D341Med (cell line): ENCODE measurements around the gene HOXA4.

Source experiments
- DNase-seq: peaks from one replicate; pipeline ENCODE4 v3.0.0; 2012; ENCODE audit warnings: low spot score

The HOXA4 gene

DNA sequence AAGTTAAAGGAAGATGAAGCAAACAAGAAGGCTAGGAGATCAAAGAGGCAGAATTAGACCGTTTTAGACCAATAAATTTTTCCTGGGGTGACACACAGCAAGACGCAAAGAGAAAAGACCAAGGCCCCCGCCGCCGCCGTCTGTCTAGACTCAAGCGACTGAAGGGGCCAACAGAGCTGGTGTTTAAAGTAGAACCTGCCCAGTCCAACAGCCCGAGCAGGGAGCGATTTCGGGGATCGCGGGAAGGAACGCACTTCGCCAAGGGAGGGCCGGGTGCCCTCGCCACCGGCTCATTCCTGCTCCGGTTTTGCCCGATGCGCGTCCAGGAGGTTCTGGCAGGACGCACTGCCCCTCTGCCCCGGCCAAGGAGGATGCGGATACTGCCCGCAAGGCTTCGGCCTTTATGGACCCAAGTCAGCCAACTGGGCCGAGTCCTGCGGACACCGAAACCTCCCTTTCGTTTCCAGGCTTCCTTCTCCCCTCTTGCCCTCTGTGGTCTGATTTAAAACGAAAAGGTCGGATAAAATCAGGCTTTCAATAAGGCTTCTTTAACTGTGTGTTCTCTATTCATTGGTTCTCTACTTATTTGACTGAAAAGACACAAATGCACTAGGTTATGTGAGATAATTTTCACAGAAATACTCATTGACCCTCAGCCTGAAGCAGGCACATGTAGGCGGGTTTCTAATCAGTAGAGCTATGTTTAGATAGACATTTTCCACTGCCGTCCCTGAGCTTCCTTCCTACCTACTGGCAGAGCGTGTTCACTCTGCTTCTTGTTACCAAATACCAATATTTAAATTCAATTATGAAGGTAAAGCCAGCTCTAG lies 28.1 kb upstream of the HOXA4 start:
- no peak for DNase-seq

DNA sequence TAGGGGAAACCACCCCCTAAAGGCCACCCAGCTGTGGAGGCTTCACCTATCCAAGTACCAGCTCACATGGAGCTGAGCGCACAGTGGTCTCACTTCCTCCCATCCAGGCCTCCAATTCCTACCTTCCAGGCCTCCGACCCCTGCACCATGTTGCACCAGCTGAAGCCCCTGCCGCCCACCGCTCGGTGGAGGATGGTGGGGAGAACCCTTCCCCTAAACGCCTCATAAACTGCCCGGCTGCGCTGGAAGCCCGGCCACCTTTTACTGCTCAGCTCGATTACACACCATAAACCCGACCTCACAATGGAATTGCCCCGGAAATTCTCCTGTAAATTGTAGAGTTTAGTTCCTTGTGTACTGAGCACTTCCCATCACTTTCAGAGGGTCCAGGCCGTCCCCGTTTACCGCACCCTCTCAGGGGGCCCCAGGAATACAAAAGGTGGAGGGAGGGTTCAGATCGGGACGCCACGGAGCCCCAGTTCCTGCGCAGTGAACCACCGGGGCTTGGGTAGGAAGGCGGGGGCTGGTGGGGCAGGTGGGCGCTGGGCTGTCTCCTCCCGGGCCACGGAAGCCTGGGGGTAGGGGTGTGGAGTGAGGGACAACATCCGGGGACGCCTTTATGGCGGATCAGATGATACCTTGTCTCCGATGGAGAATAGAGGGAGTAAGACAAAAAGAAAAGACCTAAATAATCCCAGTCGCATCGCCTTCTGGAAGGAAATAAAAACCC lies 27.3 kb upstream of the HOXA4 start:
- DNase-seq: no peak

DNA sequence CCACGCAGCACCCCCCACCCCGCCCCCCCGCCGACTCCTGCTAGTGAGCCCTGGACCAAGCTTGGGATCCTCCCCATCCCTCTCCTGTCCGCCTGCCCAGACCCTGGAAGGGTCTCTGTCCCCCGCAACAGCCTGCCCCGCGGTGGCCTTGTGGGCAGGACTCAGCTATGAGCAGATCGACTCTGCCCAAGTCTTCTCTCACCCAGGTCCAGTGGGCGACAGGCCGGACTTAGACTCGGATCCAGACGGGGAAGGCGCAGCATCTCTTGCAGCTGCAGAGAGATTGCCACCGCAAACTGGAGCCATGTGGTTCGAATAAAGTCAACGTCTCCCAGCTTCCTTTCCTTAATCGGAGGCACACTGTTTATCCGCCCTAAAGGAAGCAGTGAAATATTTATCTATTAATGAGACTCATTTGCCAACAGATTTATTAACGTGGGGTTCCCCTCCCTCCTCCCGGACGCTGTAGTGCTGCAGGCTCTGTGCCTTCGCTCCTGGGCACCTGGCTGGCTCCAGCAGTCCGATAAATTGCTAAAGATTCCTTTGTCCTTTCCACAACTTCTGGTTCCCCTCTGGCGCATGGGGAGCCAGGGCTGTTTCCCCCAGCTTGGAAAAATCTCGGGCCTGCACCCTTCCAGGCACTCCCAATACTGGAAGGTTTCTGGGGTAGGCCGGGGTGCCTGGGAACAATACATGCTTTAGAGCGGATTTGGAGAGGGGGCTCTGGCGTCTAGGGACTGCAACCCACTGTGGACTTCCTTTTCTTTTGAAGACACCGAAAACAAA lies 26.6 kb upstream of the HOXA4 start:
- no peak for DNase-seq

DNA sequence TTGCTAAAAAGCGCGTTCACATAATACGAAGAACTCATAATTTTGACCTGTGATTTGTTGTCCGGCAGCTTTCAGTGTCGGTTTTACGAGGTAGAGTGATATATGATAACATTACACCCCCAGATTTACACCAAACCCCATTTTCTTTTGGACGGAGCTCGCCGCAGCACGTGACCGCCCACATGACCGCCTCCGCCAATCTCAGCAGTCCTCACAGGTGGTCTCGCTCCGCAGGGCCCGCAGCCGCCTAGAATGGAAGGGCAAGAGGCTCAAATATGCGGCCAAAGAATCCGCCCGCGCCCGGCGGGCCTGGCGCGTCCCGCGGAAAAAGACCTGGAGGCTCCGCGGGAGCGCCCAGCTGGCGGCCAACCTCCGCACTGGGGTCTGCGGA lies 25.9 kb upstream of the HOXA4 start, which contains the start of gene HOXA7:
TSS of gene HOXA7 (minus strand) at position 168 of the 391 bp plus-strand sequence. CDS start at position 38, 130 bp downstream.
- peak; percentile 40 for DNase-seq

DNA sequence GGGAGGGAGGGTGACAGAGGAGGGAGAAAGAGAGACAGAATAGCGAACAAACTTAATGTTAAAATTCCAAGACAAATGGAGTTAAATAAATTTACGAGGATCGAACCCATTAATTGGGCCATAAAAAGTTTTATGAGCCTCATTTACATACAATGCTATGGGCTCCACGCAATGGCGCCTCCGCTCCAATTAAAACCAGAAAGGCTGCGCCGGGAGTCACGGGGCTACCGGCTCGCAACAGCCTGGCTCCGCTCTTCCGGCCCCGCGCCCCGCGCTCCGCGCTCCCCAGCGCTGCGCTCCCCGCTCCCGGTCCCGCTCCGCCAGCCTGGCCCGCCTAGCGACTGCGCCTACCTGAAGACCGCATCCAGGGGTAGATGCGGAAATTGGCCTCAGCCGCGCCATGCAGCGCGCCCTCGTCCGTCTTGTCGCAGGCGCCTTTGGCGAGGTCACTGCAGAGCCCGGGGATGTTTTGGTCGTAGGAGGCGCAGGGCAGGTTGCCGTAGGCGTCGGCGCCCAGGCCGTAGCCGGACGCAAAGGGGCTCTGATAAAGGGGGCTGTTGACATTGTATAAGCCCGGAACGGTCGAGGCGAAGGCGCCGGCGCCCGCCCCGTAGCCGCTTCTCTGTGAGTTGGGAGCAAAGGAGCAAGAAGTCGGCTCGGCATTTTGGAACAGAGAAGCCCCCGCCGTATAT lies 25.4 kb upstream of the HOXA4 start:
- DNase-seq: no peak

DNA sequence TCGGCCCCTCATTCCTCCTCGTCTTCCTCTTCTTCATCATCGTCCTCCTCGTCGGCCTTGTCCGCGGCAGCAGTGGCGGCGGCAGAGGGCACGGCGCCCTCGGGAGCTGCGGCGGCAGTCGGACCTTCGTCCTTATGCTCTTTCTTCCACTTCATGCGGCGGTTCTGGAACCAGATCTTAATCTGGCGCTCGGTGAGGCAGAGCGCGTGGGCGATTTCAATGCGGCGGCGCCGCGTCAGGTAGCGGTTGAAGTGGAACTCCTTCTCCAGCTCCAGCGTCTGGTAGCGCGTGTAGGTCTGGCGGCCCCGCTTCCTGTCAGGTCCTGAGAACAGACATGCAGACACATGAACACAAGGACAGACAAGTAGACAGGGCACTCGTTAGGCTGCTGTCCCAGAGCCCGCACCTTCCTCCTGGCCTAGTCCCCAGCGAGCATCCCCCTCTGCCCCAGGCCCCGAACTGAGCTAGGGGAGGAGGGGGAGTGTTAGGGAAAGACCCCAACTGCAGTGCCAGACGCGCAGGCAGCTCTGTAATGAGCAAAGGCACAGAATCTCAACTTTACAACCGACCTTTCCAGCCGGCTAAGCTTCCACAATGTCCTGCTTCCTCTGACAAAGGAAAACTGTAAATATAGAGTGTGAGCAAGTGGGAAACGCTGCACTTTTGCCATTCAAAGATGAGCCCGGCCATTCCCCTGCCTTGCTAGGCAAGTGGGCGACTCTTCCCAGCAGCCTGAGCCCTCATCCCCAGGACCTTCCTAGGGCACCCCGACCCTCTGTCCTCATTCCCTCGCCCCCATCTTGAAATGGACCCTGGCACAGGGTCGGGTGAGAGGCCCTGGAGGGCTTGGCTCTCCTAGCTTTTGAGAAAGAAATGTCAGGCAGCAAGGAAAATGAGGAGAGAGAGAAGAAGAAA lies 24.6 kb upstream of the HOXA4 start:
- DNase-seq: peak; percentile 29

DNA sequence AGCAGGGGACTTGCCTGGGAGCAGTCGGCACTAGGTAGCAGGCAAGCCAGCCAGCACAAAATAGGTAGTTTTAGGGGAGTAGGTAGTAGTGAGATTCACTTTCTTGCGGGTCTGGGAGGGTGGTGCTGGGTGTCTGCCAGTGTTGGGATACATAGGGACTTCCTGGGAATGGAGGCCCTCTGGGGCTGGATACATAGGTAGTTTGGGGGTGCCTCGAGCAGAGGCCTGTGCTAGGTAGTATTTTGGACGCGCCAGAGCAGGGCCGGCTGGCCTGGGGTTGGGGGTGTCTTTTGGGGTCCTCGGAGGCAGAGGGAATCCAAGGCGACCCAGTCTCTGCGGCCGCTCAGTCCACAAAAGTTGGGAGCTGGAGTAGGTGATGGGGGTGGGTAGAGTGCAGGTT lies 23.8 kb upstream of the HOXA4 start:
- peak; percentile 21 for DNase-seq

DNA sequence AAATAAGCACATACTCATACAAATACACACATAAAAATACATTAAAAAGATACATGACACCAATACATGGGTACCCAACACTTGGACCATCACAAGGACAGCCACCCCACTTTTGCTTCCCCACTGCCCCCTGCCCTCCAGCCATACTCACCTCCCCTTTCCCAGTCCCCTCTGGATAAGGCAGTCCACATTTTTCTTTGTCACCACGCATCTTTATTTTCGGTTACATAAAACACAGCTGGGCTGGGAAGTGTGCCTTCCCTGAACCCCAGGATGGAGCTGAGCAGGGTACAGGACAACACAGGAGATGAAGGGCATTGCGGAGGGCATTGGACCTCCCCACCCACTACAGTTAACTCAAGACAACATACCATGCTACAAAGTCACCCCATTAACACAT lies 23.0 kb upstream of the HOXA4 start:
- no peak for DNase-seq

DNA sequence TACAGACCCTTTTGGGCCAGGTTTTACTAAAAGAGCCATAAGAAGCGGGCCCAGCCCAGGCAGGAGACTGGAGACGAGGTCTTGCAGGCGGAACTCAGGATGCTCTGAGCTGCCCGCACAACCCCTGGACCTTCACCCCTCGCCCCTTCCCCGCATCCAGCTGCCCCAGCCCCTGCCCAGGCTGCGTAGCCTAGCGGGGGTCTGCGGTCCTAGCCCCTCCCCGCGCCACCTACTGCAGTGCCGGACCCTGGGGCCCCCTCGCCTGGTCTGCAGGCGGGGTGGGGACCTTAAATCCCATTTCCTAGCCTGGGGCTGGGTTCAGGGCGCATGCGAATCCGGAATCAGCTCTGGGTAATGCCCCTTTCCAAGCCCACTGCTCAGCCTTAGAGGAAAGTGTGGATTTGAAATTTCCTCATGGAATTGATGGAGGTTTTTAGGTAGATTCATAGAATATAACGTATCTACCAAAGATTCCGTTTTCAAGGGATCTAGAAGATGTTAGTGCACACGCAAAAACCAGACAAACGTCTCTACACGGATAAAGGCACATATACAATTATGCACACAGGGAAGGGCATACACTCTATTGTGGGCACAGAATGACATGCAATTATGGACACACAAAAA lies 22.4 kb upstream of the HOXA4 start:
- DNase-seq: peak; percentile 31

DNA sequence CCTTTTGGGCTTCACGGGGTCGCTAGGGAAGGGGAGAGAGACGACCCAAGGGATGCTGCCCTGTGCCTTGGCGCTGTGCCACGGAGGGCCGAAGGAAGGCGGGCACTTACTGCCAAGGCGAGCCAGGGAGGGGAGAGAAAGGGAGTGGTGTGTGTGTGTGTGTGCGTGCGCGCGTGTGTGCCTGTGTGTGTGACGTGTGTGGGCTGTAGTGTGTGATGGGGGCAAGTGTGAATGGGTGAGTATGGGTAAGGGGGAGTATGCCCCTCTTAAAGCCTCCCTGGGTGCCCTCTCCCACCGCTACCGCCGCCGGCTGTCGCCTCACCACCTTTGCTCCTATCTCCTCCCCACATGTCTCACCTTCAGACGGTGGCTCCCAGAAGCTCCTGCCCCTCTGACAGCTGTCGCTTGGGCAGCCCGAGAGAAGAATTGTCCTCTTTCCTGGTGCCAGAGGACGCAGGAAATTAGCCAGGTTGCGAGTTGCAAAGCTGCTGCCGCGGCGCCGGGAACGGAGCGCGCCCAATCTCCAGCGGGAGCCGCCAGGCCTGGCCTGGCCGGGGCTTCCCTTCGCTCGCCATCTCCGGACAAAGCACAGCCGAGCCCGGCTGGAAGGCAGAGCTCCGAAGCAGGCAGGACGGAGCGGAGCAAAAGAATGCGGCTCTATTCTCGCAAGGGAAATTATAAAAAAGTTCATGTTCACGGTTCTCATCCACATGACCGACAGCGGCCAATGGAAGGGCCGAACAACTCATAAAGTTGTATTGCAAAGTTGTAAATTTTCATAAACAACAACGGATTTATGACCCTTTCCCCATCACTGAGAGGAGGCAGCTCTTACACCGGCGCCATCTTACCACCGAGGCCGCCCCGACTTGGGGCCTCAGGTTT lies 21.6 kb upstream of the HOXA4 start, which contains the start of gene HOXA3:
TSS of gene HOXA3 (minus strand) at position 653 of the 885 bp plus-strand sequence. CDS start 41,943 bp downstream, outside the sequence.
- peak; percentile 38 for DNase-seq

DNA sequence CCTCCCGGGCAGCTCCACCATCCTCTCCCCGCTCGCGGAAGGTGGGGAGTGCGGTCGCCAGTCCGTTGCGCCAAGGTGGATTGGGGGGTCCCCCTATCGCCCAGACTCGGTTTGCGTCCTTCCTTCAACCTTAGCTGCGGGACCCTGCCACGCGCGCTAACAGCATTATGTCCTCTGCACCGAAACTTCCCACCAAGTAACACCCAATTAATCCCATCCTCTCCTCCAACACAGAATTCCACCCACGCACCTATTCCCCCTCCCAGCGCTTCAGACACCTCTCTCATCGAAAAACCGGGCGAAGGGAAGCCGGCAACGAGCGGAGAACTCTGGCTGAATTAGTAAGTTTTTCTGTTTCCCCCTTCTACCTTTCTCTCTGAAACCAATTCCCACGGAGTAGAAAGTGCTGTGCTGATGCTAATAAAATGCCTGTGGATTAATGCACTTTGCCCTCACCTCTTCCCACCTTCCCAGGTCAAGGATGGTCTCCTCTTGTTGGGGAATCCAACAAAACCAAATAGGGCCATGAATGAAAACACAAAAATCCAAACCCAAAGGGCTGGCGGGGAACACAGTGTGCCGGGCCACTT lies 20.9 kb upstream of the HOXA4 start:
- DNase-seq: no peak

DNA sequence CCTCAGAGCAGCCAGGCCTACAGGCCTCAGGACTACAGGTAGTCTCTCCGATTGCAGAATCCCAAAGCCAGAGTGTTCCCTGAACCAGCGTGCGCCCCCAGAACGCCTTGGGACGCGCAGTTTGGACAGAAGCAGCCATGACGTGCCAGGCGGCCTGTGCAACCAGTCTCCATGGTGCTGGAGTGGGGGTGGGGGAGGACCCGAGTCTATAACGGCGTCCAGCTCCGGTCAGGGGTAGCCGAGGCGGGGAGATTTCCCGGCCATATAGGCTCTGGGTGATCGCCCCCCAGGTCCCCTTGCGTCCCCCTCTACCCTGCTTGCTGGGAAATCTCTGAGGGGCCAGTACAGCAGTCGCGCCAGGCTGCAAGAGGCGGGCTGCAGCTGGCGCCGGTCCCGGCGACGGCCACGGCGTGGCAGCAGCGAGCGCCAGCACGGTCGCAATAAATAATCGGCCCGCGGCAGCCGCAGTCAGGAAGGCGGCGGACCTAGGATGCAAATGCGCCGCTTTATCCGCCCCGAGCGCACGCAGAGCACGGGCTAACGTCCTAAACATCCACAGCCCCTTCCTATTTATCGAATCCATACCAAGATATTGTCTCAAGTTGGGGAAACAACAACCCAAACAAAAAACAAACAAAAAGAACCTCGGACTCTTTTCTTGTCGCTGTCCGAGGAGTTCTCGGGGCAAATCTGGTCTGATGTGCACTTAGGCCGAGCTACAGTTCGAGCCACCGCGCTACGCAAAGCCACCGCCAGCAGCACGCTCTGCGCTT lies 20.2 kb upstream of the HOXA4 start:
- DNase-seq: peak; percentile 93

DNA sequence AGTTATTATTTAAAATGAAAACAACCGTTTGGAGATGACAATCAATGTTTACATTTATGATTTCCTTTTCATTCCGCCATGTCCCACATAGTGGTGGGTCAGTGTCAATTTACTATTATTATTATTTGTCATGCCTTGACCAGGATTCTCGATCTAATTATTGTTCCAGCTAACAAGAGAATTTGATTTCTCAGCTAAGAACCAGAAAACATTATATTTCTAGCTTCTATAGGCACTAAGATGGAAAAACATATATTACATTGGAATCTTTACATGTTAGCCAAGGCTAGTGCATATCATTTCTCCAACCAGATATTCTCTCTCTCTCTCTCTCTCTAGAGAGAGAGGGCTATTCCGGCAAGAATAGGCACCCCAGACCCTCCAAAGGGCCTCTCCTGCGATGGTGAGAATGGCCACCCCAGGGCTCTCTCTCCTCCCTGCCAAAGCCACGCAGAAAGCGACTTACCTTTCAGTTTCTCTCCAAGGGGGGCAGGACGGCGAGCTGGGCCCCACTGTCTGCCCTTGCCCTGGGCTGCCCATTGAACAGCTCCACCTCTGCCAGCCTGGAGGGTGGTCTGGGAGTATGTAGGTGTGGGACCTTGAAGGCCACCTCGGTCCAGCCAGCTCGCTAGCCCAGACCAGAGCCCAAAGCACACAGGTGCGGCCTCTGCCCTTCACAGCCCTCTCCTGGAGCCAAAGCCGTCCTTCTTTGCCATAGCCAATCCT lies 19.4 kb upstream of the HOXA4 start:
- no peak for DNase-seq

DNA sequence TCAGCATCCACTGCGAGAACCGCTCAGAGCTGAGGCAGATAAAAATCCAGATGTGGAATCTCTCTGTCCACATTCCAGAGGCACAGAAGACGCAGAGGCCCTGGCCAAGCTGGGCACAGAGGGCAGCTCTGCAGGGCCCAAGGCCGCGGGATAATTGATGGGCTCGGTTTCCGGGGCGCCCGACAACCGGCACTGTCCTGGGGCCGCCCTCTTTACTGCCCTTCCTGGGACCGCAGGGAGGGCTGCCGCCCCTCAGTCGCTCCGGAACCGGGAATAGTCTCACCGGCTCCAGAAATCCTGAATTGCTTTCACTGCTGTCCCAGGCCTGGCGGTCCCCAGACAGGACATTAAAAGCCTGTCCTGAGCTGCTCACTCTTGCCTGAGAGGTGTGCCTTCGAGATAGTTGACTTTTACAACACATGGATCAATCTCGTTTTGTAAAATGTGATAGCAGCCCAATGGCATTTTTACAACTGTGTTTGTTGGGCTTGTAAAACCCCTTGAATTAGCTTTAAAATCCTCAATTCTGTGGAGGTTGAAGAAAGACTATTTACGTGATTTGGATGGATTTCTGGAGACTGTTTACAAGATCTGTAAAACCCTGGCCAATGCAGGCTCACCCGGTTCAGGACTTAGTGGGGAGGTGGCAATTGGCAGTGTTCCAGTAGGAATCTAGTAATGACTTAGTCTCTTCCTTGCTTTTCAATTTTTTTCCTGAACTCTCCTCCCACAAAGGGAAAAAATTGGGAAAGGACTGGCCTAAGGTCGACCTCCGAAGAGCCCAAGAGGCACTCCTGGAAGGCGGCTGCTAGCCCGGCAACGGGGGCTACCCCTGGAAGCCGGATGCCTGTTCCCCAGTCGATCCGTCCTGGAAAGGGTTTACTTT lies 18.4 kb upstream of the HOXA4 start:
- no peak for DNase-seq

DNA sequence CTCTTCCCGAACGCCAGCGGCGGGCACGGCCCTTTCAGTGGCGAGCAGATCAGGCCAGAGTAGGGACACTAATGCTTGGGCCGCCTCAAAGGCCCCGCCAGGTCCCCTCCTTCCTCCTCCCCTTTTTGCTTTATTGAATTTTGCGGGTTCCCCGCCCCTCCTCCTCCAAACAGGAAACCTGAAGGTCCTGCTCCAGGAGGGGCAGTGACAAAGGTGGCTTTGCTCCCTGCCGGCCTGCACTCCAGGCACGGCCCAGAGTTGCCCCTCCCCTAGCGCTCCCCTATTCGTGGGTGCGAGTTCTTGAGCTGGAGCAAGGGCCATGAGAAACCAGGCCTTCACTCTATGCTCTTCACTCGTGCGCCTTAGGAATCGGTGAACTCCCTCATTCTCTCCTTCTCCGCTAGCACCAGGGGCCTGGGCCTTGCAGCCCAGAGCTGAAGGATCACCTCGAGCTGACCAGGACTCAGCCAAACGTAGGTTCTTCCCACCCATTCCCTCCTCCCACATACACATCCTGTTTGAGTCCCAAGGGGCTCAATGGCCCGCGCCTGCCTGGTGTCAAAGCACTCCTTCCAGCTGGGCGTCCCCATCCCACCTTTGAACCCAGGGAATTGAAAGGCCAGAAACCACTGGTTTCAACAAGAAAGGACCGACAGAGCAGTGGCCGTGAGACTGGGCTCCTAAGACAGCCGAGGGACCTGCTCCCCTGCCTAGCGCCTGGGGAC lies 17.6 kb upstream of the HOXA4 start:
- DNase-seq: no peak
